Endothelial cell of umbilical vein (primary cell): ENCODE data around the gene CTBP1. TPM values are rescaled to one million over a fixed set of nuclear protein-coding genes. Genes with fewer than 3 reads are reported as not detected.

ENCODE experiments used
- BruUV-seq: library from RNA; stranded (reverse); fragments of 400-500 nt; replicated peaks from 2 replicates; lab custom pipeline; 2021; lab: Mats Ljungman, UMichigan
- CTCF ChIA-PET: fragments of 300-600, 350-600 bp; sonication (Branson Sonifier 250); formaldehyde crosslinking; loops from one replicate; lab custom pipeline; 2021; ENCODE audit warnings: antibody characterized with exemption, inconsistent platforms; lab: Charles Lee
- POLR2A ChIA-PET: fragments of 300-600, 350-600 bp; sonication (Branson Sonifier 250); formaldehyde crosslinking; loops from one replicate; lab custom pipeline; 2021; ENCODE audit warnings: antibody characterized with exemption, inconsistent platforms; lab: Charles Lee
- DNase-seq: peaks from one replicate; pipeline ENCODE4 v3.0.0-alpha.2; 2011; ENCODE audit warnings: low read depth, low spot score
- FAIRE-seq: peaks from 2 replicates; lab custom pipeline; 2011; peaks lifted over from hg19 to GRCh38; lab: Jason Lieb, UNC
- H2AFZ ChIP-seq: 2 replicates; pipeline ENCODE4 v1.6.0; 2012; ENCODE audit warnings: low read depth, low read length, control low read depth, inconsistent platforms
- H3K27ac ChIP-seq: 2 replicates; pipeline ENCODE4 v1.5.1; 2011; ENCODE audit warnings: low read depth, mild to moderate bottlenecking, control low read depth, low read length, moderate library complexity; ENCODE audit not compliant: insufficient read depth
- H3K27me3 ChIP-seq, 2 experiments: 2 replicates each; pipeline versions ENCODE4 v1.6.0 to v1.6.1; 2011; ENCODE audit warnings: low read length in 2 of 2, mixed read lengths in 1 of 2; ENCODE audit not compliant: control insufficient read depth in 2 of 2, insufficient read depth in 2 of 2
- H3K36me3 ChIP-seq, 2 experiments: 2 replicates in 1 of 2; 3 replicates in 1 of 2; pipeline ENCODE4 v1.5.1; 2011; ENCODE audit warnings: low read length in 2 of 2, mild to moderate bottlenecking in 1 of 2, moderate library complexity in 1 of 2; ENCODE audit not compliant: control insufficient read depth in 2 of 2, insufficient read depth in 2 of 2; ENCODE audit errors: extremely low read depth in 1 of 2
- H3K4me1 ChIP-seq: 3 replicates; pipeline ENCODE4 v1.5.1; 2011; ENCODE audit warnings: mild to moderate bottlenecking, low read length; ENCODE audit not compliant: control insufficient read depth, insufficient read depth; ENCODE audit errors: extremely low read depth
- H3K4me2 ChIP-seq: 2 replicates; pipeline ENCODE4 v1.6.1; 2011; ENCODE audit warnings: low read length, control low read depth, mixed read lengths; ENCODE audit not compliant: insufficient read depth
- H3K4me3 ChIP-seq, 3 experiments: fragments of 200-600 bp in 1 of 3; sonication (generic), shearing (Covaris generic) in 1 of 3; replicated peaks in 1 of 3; 2 replicates each; pipeline ENCODE4 v1.5.1; 2011 to 2016; ENCODE audit warnings: control low read depth in 3 of 3, low read length in 3 of 3, mild to moderate bottlenecking in 2 of 3, inconsistent platforms in 1 of 3, low read depth in 1 of 3, moderate library complexity in 1 of 3; ENCODE audit not compliant: insufficient read depth in 1 of 3
- H3K79me2 ChIP-seq: 2 replicates; pipeline ENCODE4 v1.6.0; 2012; ENCODE audit warnings: low read length, inconsistent platforms; ENCODE audit not compliant: control insufficient read depth, insufficient read depth
- H3K9ac ChIP-seq: replicated peaks from 2 replicates; pipeline ENCODE3; 2011; ENCODE audit warnings: low read length, control low read depth; ENCODE audit not compliant: insufficient read depth; ENCODE audit errors: extremely low read depth
- H3K9me1 ChIP-seq: replicated peaks from 3 replicates; pipeline ENCODE4 v1.6.0; 2011; ENCODE audit warnings: mild to moderate bottlenecking, low read length; ENCODE audit not compliant: control insufficient read depth, insufficient read depth; ENCODE audit errors: extremely low read depth
- H3K9me3 ChIP-seq: replicated peaks from 2 replicates; pipeline ENCODE4 v1.5.1; 2012; ENCODE audit warnings: low read length, inconsistent platforms; ENCODE audit not compliant: control insufficient read depth, insufficient read depth
- H4K20me1 ChIP-seq: replicated peaks from 2 replicates; pipeline ENCODE3; 2011; ENCODE audit warnings: mild to moderate bottlenecking, low read length; ENCODE audit not compliant: control insufficient read depth, insufficient read depth; ENCODE audit errors: extremely low read depth
- CTCF ChIP-seq, 2 donors: IDR thresholded peaks; 1 replicate in 1 of 2; 2 replicates in 1 of 2; pipeline ENCODE4 v1.5.1; 2011; ENCODE audit warnings: low read length in 2 of 2, mild to moderate bottlenecking in 2 of 2, moderate library complexity in 2 of 2, control low read depth in 1 of 2, inconsistent platforms in 1 of 2, low read depth in 1 of 2; ENCODE audit not compliant: insufficient read depth in 1 of 2; ENCODE audit errors: extremely low read depth in 1 of 2
- EZH2 ChIP-seq: IDR thresholded peaks from 2 replicates; pipeline ENCODE4 v1.6.1; 2012; ENCODE audit warnings: borderline replicate concordance, low read depth, mild to moderate bottlenecking, moderate library complexity, low read length, inconsistent platforms; ENCODE audit not compliant: severe bottlenecking
- FOS ChIP-seq: IDR thresholded peaks from 2 replicates; pipeline ENCODE4 v1.6.1; 2011; ENCODE audit warnings: mild to moderate bottlenecking, low read length, moderate library complexity, borderline replicate concordance; ENCODE audit not compliant: insufficient read depth
- GATA2 ChIP-seq: IDR thresholded peaks from 2 replicates; pipeline ENCODE4 v1.7.0; 2011; ENCODE audit warnings: low read depth, mild to moderate bottlenecking, moderate library complexity, mixed read lengths, low read length; ENCODE audit not compliant: insufficient read length, insufficient read depth
- JUN ChIP-seq: IDR thresholded peaks from 2 replicates; pipeline ENCODE4 v1.6.1; 2011; ENCODE audit warnings: borderline replicate concordance, low read depth; ENCODE audit not compliant: insufficient read length, insufficient read depth
- MAX ChIP-seq: IDR thresholded peaks from 2 replicates; pipeline ENCODE4 v1.6.1; 2011; ENCODE audit not compliant: insufficient read depth, insufficient read length
- MYC ChIP-seq: IDR thresholded peaks from one replicate; pipeline ENCODE4 v1.6.1; 2011; ENCODE audit warnings: mild to moderate bottlenecking, low read depth, low read length
- POLR2A ChIP-seq: IDR thresholded peaks from 2 replicates; pipeline ENCODE4 v1.6.1; 2012; ENCODE audit warnings: low read depth, mild to moderate bottlenecking, control low read depth, low read length
- POLR2AphosphoS5 ChIP-seq: IDR thresholded peaks from 2 replicates; pipeline ENCODE4 v1.6.1; 2012; ENCODE audit warnings: low read depth, mild to moderate bottlenecking, control low read depth, low read length, moderate library complexity; ENCODE audit not compliant: insufficient read depth
- dilution Hi-C: fragments of 300-500 bp; cut with MboI; formaldehyde crosslinking; loops from one replicate; pipeline ENCODE4 v1.15.0; 2019; ENCODE audit warnings: low sequenced_read_pairs; ENCODE audit not compliant: extremely low pct_ligation_motif_present
- intact Hi-C: fragments of 100-400 bp; cut with micrococcal nuclease; formaldehyde crosslinking; loops from one replicate; pipeline ENCODE4 v1.10.0; 2022
- polyA plus RNA-seq, 4 experiments: library from polyadenylated mRNA; depleted of rRNA in 3 of 4; stranded (reverse) in 3 of 4; unstranded in 1 of 4; fragments of >200 nt; gene quantifications; 2 replicates each; pipeline versions ENCODE4 v1.2.1 to v1.2.3, GENCODE V29; 2011 to 2012; ENCODE audit warnings: missing spikeins in 1 of 4
- total RNA-seq: library from RNA; stranded (reverse); gene quantifications from 2 replicates; pipeline ENCODE4 v1.2.3, GENCODE V29; 2021

Gene CTBP1
- total and polyA plus RNA-seq, 2 donors (not counting 3 experiments of a cell fraction or from before 2014, with no cell fraction given): 165 to 167 TPM

DNA sequence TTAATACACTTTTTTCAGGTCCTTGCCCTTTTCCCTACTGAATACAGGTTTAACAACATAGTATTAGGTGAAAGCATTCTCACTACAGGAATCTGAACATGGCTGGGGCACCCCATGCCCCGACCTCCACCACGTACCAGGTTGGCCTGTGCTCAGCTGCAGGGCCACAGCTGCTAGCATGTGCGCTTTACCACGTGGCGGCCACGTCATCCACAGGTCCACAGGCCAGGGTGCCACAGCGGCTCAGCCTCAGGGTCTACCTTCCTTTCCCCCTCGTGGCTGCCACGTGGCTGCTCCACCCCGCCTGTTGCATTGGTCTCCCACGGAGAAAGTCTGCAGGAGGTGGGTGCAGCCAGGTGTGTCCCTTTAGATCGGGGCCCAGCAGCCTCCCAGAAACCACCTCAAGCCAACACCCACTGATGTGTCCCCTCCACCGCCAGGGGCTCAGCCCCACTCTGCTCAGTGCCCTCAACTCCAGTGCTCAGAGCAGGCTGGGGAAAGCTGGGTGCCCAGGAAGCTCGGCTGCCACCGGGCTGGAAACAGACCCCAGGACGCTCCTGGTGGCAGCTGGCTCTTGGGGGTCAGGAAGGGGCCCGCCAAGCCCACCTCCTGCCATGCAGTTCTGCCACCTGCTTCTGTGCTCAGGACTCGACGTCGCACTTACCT lies 17.8 kb downstream of the CTBP1 start:
- Histone ChIP-seq H3K9ac (no peak overlapping the region), H2AFZ (no peak overlapping the region), H3K4me3 (no peak overlapping the region), H3K36me3 (peaks cover 5 to 54% of the 10 kb centered on the region in 2 experiments), H3K4me1 (peaks cover 22% of the 10 kb centered on the region), H3K27ac (no peak overlapping the region), H3K9me1 (no peaks in the 10 kb centered on the region), H4K20me1 (no peaks in the 10 kb centered on the region), H3K4me2 (no peak overlapping the region), H3K27me3 (no peaks in the 10 kb centered on the region), H3K79me2 (peaks cover 8% of the 10 kb centered on the region), H3K9me3 (no peaks in the 10 kb centered on the region)
- no peak for FAIRE-seq
- CTCF ChIA-PET: no interaction called here
- no peak for TF ChIP-seq CTCF (IDR thresholded peaks at IDR 0.05; ENCODE audit: extremely low read depth in 1 of 2, insufficient read depth in 1 of 2, low read depth in 1 of 2, low read length in 2 of 2)
- TF ChIP-seq POLR2A: no peak
- no peak for TF ChIP-seq EZH2
- TF ChIP-seq MYC: no peak
- no peak for TF ChIP-seq JUN
- TF ChIP-seq MAX: no peak
- TF ChIP-seq POLR2AphosphoS5: no peak
- no peak for TF ChIP-seq GATA2
- TF ChIP-seq FOS: no peak
- DNase-seq: no peak
- BruUV-seq: no TSS peak
- POLR2A ChIA-PET: no interaction called here
- intact Hi-C loops (no loop called here), dilution Hi-C loops (no loop called here)
